Retina (tissue), 1 donor: Measurements from ENCODE around the gene CACNA2D3.

Experiments
- DNase-seq: peaks from one replicate; pipeline ENCODE4 v3.0.0-alpha.2; 2016

CACNA2D3 gene

DNA sequence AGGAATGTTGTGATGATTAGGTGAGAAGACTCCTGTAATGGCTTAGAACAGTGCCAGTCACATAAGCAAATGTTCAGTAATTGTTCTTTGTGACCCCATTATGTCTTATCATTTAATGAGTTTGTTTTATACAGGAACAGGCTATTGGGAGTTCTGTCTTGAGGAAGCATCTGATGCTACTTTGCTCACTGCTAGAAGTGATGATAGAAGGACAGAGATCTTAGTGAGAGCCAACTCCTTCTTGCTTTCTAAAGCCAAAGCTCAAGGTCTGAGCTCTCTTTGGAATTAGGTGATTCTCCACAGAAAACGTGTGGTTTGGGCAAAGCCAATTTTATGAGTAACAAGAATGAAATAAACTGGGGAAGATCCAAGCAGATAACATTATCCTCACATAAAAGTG lies 590.7 kb downstream of the CACNA2D3 start:
- DNase-seq, result no peak

DNA sequence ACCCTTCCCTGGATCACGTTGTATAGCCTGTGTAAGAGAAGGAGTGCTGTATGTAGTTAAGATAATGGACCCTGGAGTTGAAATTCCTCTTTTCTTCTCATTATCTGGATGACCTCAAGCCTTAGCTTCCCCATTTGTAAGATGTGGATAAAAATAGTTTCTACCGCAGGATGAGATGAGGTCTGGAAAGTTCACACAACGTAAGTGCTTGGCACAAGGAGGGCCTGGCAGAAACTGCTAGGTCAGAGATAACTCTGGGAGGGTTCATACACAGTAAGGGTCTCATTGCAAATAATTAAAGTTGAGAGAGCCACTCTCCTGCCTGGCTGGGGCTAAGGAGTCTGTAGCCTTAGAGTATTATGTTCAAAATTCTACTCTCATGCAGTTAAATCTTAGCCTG lies 591.1 kb downstream of the CACNA2D3 start:
- no peak for DNase-seq

DNA sequence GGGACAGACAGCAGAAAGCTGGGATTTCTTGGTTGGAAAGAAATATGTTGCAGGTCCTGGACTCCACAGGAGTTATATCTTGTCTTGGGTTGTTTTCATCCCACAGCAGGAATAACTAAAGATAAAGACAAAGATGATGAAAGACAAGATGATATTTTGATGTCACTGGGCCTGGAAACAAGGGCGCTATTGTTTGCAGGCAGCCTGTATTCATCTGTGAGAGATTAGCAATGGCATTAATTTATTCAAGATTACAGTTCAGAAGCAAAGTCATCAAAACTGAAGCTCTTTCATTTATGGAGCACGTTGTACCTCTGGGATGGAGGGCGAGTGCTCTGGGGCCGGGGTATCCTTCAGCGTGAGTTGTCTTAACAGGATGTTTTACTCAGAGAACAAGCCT lies 591.7 kb downstream of the CACNA2D3 start:
- peak; percentile 40 for DNase-seq

DNA sequence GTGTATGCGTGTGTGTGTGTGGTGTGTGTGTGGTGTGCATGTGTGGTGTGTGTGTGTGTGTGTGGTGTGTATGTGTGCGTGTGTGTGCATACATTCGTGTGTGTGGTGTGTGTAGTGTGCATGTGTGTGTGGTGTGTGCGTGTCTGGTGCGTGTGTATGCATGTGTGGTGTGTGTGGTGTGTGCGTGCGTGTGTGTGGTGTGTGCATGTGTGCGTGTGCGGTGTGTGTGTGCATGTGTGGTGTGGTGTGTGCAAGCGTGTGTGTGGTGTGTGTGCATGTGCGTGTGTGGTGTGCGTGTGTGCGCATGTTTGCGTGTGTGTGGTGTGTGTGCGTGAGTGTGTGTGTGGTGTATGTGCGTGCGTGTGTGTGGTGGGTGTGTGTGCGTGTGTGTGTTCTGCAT lies 595.2 kb downstream of the CACNA2D3 start:
- no peak for DNase-seq

DNA sequence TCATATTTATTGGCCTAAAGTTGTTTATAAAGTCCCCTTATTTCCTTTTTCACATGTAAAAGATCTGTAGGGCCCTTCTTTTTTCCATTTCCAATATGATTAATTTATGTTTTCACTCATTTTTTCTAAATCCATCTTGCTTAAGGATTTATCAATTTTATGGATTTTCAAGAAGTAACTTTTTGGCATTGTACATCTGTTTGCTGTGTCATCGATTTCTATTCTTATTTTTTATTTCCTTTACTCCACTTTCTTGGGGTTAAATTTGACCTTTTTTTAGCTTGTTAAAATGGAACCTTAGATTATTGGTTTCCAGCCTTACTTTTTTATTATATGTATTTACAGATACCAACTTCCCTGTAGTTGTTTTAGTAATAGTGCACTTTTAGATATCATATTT lies 597.6 kb downstream of the CACNA2D3 start:
- no peak for DNase-seq

DNA sequence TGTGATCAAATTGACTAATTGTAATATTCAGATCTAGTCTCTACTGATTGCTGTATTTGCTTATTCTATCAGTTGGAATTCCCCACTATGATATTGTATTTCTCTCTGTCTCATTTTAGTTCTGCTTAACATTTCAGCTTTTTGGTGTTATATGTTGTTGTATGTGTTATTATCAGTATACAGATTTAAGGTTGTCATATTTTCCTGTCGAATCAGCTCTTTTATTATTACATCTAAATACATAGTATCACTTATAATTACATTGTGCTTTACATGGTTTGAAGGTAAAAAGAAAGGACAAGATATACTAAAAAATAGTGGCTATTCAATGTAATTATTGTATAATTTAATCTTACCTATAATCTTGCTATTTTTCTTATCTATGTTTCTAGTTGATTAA lies 598.3 kb downstream of the CACNA2D3 start:
- DNase-seq, result no peak

DNA sequence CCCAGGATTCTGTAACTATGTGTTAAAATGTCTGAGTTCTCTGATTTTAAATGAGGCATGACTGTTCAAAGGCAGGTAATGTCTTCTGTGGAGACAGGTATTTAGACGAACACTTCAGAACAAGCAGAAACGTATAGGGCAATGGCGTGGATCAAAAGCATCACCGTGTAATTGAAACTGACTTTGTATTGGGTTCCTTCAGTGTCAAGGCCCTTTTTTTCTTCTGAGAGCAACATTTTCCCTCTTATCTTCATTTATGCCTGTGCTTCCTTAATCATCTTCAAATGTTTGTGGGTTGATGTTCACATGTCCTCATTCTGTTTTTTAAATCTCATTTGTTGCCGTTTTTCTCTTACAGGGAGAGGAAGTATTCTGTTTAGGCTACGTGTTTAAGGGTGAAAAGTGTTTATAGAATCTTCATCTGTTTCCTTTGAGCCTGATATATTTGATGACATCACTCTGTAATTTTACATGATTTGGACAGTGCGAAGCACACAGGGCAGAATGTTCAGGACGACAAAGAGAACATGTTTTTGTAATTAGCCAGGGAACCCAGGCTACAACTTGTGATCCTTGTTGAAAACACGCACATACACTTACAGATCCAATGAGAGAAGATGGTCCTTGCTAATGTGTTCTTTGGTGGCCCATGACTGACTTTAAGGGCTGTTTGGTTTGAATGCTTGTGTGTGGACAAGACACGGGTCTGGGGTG lies 609.5 kb downstream of the CACNA2D3 start:
- DNase-seq, result peak; percentile 12

DNA sequence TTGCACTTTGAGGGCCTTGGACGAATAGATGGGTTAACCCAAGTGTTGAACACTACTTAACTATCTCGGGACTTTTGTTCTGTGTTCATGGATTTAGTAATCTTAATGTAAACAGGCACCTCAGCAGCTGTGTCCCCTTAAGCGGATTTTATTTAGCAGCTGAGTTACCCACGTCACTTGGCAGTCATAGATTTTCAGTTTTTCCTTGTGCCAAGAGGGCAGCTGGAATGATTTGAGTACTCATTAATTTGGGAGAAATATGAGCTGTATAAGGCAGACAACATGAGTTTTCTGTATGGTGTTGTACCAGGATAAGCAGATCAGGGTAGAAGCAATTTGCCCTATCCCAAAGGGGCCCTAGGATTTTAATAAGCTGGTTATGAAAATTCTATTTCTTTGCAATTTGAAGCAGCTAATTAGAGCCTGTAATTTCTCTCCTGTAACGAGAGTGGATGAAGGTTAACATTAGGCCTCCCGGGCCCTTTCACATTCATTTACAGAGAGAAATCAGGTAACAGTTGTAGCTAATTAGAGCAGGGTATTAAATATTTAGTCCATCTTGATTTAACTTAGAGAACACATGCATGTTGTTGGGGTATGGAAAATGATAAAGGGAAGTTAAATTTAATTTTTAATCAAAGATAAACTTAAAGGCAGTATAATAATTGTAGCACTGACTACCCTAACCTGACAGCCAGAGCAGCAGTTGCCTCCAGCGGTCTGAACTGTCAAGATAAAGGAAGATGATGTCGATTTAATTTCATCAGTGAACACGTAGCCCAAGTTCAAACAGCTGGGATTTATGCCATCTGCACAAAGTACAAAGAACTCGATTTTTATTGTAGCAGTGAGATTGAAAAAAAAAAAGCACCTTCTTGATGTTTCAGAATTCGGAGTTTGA lies 611.0 kb downstream of the CACNA2D3 start:
- DNase-seq, result no peak

DNA sequence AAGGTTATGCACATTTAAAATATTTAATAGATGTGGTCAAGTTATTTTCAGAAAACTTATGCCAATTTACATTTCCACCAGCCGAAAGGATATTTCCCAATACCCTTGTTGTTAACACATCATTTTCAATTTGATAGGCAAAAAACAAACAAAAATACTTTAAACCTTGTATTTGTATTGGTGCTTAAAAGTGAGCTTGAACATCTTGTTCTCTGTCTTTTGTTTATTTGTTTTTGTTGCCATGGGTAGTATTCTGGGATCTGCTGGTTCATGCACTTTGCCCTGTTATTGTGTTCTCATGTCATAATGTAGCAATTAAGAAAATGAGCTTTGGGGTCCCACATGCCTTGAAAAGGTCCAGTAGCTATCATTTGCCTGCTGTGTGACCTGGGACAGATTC lies 614.1 kb downstream of the CACNA2D3 start:
- DNase-seq, result no peak

DNA sequence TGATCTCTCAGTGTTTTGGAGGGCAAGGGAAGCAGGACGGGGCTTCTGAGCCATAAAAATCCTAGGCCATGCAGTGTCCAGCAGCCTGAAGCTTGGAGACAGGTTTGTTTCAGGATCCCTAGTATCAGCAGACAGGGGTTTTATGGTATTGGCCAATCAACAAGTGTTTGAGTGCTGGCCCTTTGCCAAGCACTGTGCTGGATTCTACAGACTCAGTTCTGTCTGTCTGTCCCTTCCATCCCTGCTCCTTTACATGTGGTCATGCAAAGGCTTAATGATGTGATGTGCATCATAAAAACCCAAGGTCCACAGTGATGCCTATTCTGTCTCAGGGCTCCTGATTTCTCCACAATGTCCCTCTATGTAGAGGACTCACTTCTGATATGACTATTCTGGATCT lies 621.4 kb downstream of the CACNA2D3 start:
- DNase-seq, result no peak

DNA sequence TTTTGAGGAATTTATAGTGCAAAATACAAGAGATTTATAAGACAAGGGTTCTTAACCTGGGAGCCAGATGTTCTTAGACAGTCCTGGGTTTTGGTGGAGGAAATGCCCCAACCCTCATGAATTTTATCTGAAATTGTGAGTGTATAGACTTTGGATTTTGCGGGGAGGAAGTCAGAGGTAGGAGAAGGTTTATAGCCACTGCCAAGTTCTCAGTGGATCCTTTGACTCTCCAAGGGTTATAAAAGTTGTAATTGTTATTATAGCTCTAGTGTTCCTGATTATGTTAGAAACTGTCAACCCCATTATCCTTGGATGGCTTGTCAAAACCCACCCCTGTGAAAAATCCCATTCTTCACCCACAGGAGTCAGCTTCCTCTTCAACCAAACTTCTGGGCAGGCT lies 621.9 kb downstream of the CACNA2D3 start:
- DNase-seq, result no peak

DNA sequence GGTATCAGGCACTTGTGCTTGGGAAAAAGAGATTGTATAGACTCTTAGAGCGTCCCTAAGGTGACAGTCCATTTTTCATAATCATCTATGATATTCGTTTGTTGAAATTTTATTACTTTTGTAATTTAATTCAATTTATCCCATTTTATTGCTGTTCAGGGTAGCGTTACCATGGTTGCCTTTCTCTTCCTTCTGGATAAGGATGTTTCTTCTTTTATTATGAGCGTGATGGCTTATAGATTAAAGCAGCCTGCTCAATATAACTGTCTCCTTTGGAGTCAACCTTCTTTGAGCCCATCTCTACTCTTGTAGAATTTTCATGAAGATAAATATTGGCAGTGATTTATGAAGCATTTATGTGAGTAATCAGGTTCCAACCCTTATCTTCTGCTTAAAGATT lies 623.5 kb downstream of the CACNA2D3 start:
- no peak for DNase-seq

DNA sequence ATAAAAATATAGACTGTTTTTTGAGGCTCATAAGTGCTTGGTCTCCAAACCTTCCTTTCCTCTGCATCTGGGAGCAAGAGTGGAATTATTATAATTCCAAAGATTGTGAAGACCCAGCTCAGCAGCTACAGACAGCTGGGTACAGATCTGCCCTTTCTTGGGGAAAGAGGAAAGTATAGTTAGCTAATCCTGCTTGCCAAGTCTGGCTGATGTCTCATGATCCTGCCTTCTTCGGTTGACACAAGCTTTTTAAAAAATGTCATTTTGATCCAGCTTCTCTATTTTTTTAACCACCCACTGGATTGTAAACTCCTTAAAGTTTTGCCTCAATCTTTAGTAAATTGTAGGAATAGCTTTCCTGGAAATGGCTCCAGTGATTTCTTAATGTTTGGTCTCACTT lies 624.4 kb downstream of the CACNA2D3 start:
- DNase-seq, result no peak

DNA sequence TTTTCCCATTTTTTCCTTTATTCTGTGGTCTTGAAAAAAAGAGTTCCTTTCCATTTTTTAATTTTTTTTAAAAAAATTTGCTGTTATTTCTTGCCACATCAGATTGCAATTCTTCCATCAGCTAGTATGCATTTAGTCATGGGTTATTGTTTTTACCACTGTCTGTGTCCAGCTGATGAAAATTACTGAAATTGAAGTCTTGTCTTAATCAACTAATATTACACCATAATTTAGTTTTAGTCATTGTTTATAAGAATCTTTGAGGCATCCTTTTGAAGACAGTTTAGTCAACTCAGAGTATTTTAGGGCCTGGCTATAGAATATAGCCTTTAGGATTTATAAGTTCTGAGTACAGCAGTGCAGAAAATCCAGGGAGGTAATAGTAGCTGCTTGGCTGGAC lies 633.4 kb downstream of the CACNA2D3 start:
- DNase-seq, result no peak

DNA sequence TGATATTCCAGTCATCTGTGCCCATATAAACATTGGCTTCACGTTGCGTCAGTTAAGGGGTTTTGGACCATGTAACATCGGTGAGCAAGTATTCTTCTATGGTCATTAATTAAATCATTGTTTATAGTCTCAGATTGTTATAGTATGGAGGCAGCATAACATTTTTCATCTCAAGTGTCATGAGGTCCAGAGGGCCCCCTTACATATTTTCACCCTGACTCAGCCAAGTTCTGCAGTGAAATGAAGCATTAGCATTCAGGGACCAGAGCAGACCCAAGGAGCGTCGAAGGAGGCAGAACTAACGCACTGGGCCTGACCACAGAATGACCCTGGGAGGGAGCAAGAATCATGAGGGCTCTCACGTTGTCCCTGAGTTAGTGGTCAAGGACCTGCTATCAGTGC lies 634.0 kb downstream of the CACNA2D3 start:
- DNase-seq, result no peak

DNA sequence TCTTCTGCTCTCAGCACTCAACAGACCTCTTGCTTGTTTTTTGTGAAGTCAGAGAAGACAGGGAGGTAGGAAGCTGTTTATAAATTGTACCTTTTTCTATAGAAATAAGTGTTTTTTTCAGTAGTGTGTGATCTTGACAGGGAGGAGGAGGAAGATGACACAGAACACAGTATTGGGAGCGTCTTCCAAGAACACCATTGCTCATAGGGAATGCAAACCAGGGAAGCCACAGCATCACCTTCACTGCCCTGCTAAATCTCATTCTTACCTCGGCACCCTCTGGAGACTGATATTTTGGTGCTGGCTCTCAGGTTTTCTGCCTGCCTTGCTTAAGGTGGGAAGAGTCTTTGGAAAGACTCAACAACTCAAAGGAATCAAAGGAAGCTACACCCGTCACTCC lies 636.1 kb downstream of the CACNA2D3 start:
- DNase-seq, result no peak

DNA sequence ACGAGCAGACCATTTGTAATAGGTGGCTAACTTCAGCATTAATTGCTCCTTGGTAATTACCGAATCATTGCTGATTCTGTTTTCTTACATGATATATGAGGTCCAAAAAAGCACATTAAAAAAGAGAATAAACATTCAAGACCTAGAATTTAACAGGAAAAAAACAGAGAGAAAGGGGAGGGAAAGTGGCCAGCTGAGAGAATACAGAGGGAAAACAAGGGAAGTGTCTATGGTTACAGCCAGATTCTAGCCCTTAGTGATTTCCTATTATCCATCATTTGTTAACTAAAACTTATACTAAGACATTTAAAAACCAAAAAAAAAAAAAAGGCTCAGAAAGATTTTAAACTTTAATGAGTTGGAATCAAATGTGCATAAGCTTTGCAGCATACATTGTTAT lies 636.8 kb downstream of the CACNA2D3 start:
- DNase-seq, result no peak

DNA sequence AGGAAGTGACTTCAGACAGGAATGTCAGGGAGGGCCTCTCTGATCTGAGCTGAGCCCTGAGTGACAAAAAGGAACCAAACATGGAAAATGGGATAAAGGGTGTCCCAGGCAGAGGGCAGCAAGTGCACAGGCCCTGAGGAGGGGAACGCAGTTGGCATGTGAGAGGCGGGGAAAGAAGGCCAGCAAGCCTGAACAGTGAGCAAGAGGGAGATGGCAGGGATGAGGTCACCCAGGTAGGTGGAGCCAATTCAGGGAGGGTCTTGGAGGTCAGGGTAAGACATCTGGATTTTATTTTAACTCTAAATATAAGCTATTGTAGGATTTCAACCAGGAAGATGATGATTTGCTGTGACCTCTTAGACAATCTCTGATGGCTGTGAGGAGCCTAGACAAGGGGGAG lies 637.8 kb downstream of the CACNA2D3 start:
- no peak for DNase-seq

DNA sequence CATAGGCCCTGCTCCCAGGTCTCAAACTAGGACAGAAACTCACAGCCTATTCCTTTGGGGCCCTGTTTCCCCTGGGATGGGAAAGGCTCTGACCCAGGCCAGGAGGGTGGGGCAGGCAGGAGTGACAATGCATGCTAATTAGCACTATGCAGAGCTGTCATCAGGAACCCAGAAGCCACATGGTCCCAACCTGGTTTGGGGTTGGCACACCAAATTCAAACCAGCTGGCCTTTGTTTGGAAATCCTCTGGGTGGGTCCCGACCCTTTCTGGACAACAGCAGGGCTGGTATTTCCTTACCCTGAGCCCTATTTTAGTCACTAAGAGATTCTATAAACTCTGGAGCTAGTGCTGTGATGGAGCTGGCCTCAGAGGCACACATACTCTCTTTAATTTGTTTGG lies 639.3 kb downstream of the CACNA2D3 start:
- DNase-seq, result no peak

DNA sequence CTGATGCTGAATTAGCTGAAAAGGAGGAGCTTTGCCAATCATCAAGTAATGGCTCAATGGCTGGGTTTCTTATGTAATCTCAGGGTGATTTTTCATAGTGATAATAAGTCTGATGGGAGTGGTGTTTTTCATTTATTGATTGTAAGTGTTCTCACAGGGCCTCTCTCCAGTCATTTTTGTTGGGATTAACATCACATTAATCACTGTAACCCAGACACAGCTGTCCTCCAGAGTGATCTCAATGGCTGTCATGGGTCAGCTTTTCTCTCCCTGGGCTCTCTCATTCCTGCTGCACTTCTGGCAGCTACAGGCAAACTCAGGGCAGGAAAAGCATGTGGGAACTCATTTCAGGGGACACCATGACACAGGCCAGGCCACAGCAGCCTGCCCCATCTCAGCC lies 642.6 kb downstream of the CACNA2D3 start:
- DNase-seq, result no peak

DNA sequence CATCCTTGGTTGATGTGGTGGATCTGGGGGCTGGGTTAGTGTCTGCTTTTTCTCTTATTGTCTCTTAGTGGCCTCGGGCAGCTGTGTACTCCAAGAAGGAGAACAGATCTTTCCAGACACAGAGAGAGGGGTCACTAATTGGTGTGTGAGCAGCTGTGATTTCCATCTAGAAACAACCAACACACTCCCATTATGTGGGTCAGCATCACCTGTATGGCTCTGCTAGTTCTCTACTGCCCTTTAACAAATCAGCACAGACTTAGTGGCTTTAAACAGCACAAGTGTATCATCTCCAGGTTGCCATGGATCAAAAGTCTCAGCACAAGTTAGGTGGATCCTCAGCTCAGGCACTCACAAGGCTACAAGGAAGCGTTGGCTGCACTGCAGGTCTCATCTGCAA lies 648.7 kb downstream of the CACNA2D3 start:
- DNase-seq, result no peak

DNA sequence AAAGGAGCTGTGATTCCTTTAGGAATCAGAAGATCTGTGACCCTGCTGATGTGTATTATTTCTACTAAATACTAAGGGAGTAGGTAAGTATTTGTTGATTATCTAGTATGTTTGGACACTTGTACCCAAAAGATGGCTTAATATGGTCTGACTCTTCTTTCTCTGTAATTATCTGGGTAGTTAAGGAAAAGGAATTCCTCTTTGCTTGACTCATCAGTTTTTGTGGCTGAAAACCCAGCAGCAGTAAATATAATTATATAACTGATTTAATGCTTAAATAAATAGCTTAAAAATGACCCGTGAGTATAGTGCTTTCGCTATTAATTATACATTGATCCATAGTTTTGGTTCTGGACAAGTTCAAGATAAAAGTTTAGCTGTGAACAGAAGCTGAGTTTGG lies 649.7 kb downstream of the CACNA2D3 start:
- no peak for DNase-seq

DNA sequence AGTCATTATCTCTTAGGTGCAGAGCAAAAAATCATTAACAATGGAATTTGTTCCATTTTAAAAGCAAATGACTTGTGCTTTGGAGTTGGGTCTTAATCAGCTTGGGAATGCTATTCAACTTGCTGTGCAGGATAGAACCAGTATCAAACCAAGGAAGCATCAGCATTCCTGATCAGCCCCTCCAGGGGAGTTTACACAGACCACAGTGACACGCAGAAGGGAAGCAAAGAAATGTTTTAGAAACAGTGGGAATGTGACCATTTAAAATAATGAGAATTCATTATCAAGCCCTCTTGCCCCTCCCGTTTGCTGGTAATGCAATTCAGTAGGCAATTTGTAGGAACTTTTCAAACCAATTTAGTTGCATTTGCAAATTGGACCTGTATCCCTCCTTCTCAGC lies 650.4 kb downstream of the CACNA2D3 start:
- no peak for DNase-seq

DNA sequence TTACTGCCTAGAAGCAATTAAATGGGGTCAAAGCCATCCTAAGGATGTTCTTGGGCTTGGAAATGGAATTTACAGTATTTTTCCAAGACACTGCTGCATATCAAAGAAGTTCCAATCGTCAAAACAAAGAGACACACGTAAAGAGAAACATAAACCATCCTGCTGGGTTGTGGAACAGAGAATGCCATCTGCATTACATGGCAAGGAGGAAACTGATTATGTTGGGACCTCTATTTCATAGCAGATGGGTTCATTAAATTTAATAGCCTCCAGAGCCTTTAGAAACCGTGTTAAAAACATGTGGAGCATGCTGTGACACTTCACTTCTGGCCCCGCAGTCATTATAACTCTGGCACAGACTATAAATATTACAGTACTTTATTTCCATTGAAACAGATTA lies 650.9 kb downstream of the CACNA2D3 start:
- peak; percentile 20 for DNase-seq

DNA sequence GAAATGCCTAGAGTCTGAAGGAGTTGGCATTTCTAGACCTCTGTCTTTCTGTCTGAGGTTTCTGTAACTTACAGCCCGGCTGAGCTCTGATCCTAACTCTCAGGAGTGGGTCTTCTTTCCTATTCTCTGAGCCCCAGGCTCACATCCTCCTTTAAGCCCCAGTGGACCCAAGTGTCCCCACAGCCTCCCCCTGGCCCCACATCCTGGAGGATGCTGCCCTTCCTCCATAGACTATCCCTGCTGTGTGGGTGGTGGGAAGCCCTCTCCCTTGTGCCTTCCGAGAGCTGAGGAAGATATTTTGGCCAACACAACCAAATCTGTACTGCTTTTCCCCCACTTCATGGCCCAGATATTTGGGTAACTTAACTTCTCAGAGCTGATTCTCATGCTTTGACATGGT lies 654.2 kb downstream of the CACNA2D3 start:
- DNase-seq, result no peak
